ENCODE results near the gene TMEM37. TPM values are rescaled to one million over a fixed set of nuclear protein-coding genes. Genes with fewer than 3 reads are reported as not detected.

Gene TMEM37
- total and polyA plus RNA-seq, 2 of the 13 experiments (the other 11 are each of a cell fraction or from before 2014, with no cell fraction given): 37.7 to 115 TPM

GRCh38 chr2:119474371-119475224, 42.9 kb downstream of the TMEM37 start:
- no peak for TF ChIP-seq KDM5A (IDR thresholded peaks at IDR 0.05; ENCODE audit: borderline replicate concordance, low read length)
- TF ChIP-seq SP1 (IDR thresholded peaks at IDR 0.05): no peak
- TF ChIP-seq SP1 (CRISPR knock-in tag; IDR thresholded peaks at IDR 0.05): no peak
- TF ChIP-seq DZIP1 (CRISPR knock-in tag; IDR thresholded peaks at IDR 0.05): 0 out of 2 replicates have a peak, but pooled peaks have one; percentile 60
- peak; percentile 48; the same call in 1 of the 2 replicates for TF ChIP-seq ZMYM3 (CRISPR knock-in tag; IDR thresholded peaks at IDR 0.05)
- no peak for TF ChIP-seq SIX1 (CRISPR knock-in tag; IDR thresholded peaks at IDR 0.05; ENCODE audit: borderline replicate concordance)
- TF ChIP-seq BATF2 (CRISPR knock-in tag; IDR thresholded peaks at IDR 0.05): 0 out of 2 replicates have a peak, but pooled peaks have one; percentile 36
- no peak for TF ChIP-seq FOXM1 (CRISPR knock-in tag; IDR thresholded peaks at IDR 0.05)
- TF ChIP-seq ZNF629 (CRISPR knock-in tag; conservative IDR thresholded peaks at IDR 0.05): peak; percentile 87
- no peak for TF ChIP-seq GTF2F1 (IDR thresholded peaks at IDR 0.05; ENCODE audit: low read length)
- no peak for TF ChIP-seq HINFP (CRISPR knock-in tag; IDR thresholded peaks at IDR 0.05; ENCODE audit: low read depth)
- no peak for TF ChIP-seq THAP8 (CRISPR knock-in tag; IDR thresholded peaks at IDR 0.05; ENCODE audit: borderline replicate concordance)
- TF ChIP-seq AGO1 (IDR thresholded peaks at IDR 0.05; ENCODE audit: low read depth, low read length, poor library complexity, severe bottlenecking): no peak
- 58% methylated on average over 10 of the region's 17 CpGs for WGBS (ENCODE audit: low lambda C conversion rate)
- ATAC-seq (no peak), FAIRE-seq (no peak), DNase-seq (ENCODE audit: low spot score) (no peak)
- Histone ChIP-seq H3K9ac (ENCODE audit: insufficient read depth, low read depth, low read length) (no peak overlapping the region), H2AFZ (ENCODE audit: low read length) (no peak overlapping the region), H3K4me2 (ENCODE audit: low read depth, low read length) (no peak overlapping the region), H3K9me3 (ENCODE audit: low read length) (no peaks in the 10 kb centered on the region), H3K27me3 (ENCODE audit: control insufficient read depth in 1 of 2, insufficient read depth in 2 of 2, low read length in 2 of 2) (peaks cover 4 to 70% of the 10 kb centered on the region in 2 experiments; a peak in 3 of 5 replicates), H4K20me1 (ENCODE audit: insufficient read depth, low read length) (no peaks in the 10 kb centered on the region), H3K4me1 (ENCODE audit: insufficient read depth, low read length) (peaks cover 40% of the 10 kb centered on the region), H3K27ac (ENCODE audit: extremely low read length, insufficient read depth, low read length) (no peak overlapping the region), H3K4me3 (replicated peaks in 1 of 3; ENCODE audit: insufficient read depth in 1 of 3, low read depth in 2 of 3, low read length in 3 of 3) (no peak overlapping the region), H3K36me3 (replicated peaks in 1 of 2; ENCODE audit: control insufficient read depth in 1 of 2, insufficient read depth in 2 of 2, low read length in 2 of 2) (no peaks in the 10 kb centered on the region), H3K79me2 (ENCODE audit: insufficient read depth, low read length) (no peaks in the 10 kb centered on the region)
- ChIA-PET POLR2A (no interaction called here), CTCF (ENCODE audit: low intra/inter-chr PET ratio, low total read pairs) (interaction anchor here (1.7 to 4.7 kb wide), 2 partner anchors 14 to 67 kb away, joined by 4 to 159 read pairs; no protein-coding TSS in a partner anchor)
- no TSS peak for BruUV-seq (replicated peaks)
- in situ Hi-C loops (cut with HindIII; ENCODE audit: extremely low pct_ligation_motif_present, low pct_unique_long_range_greater_than_20kb): loop anchor here (5.0 kb wide), 2 partner anchors 37 to 67 kb away; no protein-coding TSS in a partner anchor
- intact Hi-C loops (cut with micrococcal nuclease; ENCODE audit: unreplicated experiment): no loop called here

All from HepG2 (cell line).